Gastroesophageal sphincter (tissue), 3 donors: Measurements from ENCODE around the gene THRB.

Source experiments
- POLR2AphosphoS5 ChIP-seq: sonication (generic); formaldehyde crosslinking; IDR thresholded peaks from one replicate; pipeline ENCODE4 v1.6.1; 2017; ENCODE audit warnings: antibody characterized with exemption
- TF ChIP-seq, protein P1 (sequence below), 4 experiments: fragments of 200-600 bp in 2 of 4; fragments of 450-650 bp in 2 of 4; sonication (generic) in 1 of 4; IDR thresholded peaks; one replicate each; pipeline ENCODE4 v1.5.1; 2017 to 2019; ENCODE audit warnings: antibody characterized with exemption in 4 of 4, mild to moderate bottlenecking in 2 of 4, moderate library complexity in 2 of 4

DNA sequence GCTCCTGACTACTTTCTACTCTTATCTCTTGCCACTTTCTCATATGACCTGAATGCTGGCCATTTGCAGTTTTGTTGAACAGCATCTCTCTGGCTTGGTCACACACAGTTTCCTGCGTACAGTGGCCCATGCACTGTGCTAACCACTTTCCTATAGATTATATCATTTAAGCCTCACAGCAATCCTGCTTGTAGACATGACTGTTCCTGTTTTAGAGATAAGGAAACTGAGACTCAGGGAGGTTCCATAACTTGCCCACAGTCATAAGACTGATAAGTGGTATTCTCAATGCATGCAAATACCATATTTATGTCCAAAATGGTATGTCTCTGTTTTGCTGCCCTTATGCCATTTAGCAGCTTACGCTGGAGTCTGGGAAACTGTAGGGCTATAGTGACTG, 320.0 kb downstream of the THRB start:
- TF ChIP-seq POLR2AphosphoS5: no peak
- TF ChIP-seq, protein P1, sequence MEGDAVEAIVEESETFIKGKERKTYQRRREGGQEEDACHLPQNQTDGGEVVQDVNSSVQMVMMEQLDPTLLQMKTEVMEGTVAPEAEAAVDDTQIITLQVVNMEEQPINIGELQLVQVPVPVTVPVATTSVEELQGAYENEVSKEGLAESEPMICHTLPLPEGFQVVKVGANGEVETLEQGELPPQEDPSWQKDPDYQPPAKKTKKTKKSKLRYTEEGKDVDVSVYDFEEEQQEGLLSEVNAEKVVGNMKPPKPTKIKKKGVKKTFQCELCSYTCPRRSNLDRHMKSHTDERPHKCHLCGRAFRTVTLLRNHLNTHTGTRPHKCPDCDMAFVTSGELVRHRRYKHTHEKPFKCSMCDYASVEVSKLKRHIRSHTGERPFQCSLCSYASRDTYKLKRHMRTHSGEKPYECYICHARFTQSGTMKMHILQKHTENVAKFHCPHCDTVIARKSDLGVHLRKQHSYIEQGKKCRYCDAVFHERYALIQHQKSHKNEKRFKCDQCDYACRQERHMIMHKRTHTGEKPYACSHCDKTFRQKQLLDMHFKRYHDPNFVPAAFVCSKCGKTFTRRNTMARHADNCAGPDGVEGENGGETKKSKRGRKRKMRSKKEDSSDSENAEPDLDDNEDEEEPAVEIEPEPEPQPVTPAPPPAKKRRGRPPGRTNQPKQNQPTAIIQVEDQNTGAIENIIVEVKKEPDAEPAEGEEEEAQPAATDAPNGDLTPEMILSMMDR (IDR thresholded peaks at IDR 0.05): no peak
